K562 (cell line): ENCODE results near the gene ZNF556. TPM values are rescaled to one million over a fixed set of nuclear protein-coding genes. Genes with fewer than 3 reads are reported as not detected.

ENCODE experiments used
- AFF1 ChIP-seq, 2 experiments: fragments of 450-650 bp; IDR thresholded peaks; 2 replicates each; pipeline ENCODE4 v1.6.1; 2018; ENCODE audit warnings: mild to moderate bottlenecking in 2 of 2, low read depth in 1 of 2; ENCODE audit not compliant: partially characterized antibody in 2 of 2
- MYNN ChIP-seq, 2 experiments: sonication (generic); formaldehyde crosslinking in 1 of 2; IDR thresholded peaks; 2 replicates each; pipeline versions ENCODE4 v1.5.0 to v1.6.1; 2016 to 2020; ENCODE audit warnings: antibody characterized with exemption in 1 of 2, missing genetic modification reagents in 1 of 2
- RNF2 ChIP-seq: sonication (generic); IDR thresholded peaks from 2 replicates; pipeline ENCODE4 v1.6.1; 2016
- ZNF609 ChIP-seq: sonication (generic); formaldehyde crosslinking; IDR thresholded peaks from 2 replicates; pipeline ENCODE4 v1.8.1; 2023; ENCODE audit warnings: missing genetic modification reagents, mild to moderate bottlenecking, borderline replicate concordance
- polyA plus RNA-seq, 8 experiments: library from polyadenylated mRNA; depleted of rRNA in 4 of 8; stranded (reverse) in 5 of 8; unstranded in 3 of 8; fragments of >200 nt; fragmentation: Nextera tagmentation in 2 of 8; fragmentation: Illumina TruSeq in 1 of 8; extraction: Ambion mirVana in 2 of 8; extraction: Trizol in 1 of 8; gene quantifications; 2 replicates each; pipeline versions ENCODE4 v1.2.1 to v1.2.3, GENCODE V29; 2011 to 2014; ENCODE audit warnings: inconsistent platforms in 1 of 8, missing spikeins in 1 of 8
- total RNA-seq, 7 experiments: library from RNA; depleted of rRNA in 6 of 7; stranded (reverse); fragments of >200 nt in 6 of 7; fragmentation: Illumina TruSeq in 2 of 7; extraction: Trizol in 2 of 7; gene quantifications; 2 replicates each; pipeline versions ENCODE4 v1.2.1 to v1.2.3, GENCODE V29; 2011 to 2021; ENCODE audit warnings: low replicate concordance in 1 of 7

The ZNF556 gene
- total and polyA plus RNA-seq, 9 of the 15 experiments (the other 6 are each of a cell fraction or from before 2014, with no cell fraction given) = 0.01 to 0.36 (median 0.10) TPM; not detected in 1

GRCh38 chr19:2840794-2841791 lies 26.0 kb upstream of the ZNF556 start, which contains the start of gene ZNF555 (continued):
- TF ChIP-seq AFF1 (IDR thresholded peaks at IDR 0.05; ENCODE audit: low read depth in 1 of 2, partially characterized antibody in 2 of 2) (no peak), ZNF609 (CRISPR knock-in tag) (no peak), RNF2 (no peak), MYNN (IDR thresholded peaks at IDR 0.05) (no peak), MYNN (CRISPR knock-in tag; IDR thresholded peaks at IDR 0.05) (no peak)
